HL-60 (cell line): ENCODE data around the gene SH3RF3.

Source experiments
- CTCF ChIP-seq: IDR thresholded peaks from one replicate; pipeline ENCODE4 v1.5.1; 2011; ENCODE audit warnings: low read length, control low read depth, inconsistent platforms; ENCODE audit not compliant: insufficient read depth
- POLR2AphosphoS5 ChIP-seq: IDR thresholded peaks from 2 replicates; pipeline ENCODE4 v1.6.1; 2012; ENCODE audit warnings: low read depth
- TF ChIP-seq, protein P1 (sequence below): IDR thresholded peaks from 2 replicates; pipeline ENCODE4 v1.6.1; 2012; ENCODE audit warnings: low read depth; ENCODE audit not compliant: insufficient replicate concordance

DNA sequence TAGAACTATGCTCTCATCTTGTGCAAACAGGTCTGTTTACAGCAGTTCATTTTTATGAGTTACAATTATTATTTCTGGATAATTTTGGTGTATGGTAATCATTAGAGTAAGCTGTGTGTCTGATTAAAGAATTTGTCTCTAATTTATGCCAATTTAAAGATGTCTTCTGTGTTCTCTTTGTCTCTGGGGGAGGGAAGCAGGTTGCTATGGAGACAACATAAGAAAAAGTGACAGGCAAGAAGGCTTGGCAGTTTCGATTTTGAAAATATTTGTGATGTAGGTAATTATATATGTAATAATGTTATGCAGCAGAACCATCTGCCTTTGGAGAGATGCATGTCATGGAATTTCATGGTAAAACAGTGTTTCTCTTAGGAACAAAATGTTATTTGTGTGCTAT lies 78.2 kb downstream of the SH3RF3 start:
- TF ChIP-seq CTCF (no peak), POLR2AphosphoS5 (no peak)
- TF ChIP-seq, protein P1, sequence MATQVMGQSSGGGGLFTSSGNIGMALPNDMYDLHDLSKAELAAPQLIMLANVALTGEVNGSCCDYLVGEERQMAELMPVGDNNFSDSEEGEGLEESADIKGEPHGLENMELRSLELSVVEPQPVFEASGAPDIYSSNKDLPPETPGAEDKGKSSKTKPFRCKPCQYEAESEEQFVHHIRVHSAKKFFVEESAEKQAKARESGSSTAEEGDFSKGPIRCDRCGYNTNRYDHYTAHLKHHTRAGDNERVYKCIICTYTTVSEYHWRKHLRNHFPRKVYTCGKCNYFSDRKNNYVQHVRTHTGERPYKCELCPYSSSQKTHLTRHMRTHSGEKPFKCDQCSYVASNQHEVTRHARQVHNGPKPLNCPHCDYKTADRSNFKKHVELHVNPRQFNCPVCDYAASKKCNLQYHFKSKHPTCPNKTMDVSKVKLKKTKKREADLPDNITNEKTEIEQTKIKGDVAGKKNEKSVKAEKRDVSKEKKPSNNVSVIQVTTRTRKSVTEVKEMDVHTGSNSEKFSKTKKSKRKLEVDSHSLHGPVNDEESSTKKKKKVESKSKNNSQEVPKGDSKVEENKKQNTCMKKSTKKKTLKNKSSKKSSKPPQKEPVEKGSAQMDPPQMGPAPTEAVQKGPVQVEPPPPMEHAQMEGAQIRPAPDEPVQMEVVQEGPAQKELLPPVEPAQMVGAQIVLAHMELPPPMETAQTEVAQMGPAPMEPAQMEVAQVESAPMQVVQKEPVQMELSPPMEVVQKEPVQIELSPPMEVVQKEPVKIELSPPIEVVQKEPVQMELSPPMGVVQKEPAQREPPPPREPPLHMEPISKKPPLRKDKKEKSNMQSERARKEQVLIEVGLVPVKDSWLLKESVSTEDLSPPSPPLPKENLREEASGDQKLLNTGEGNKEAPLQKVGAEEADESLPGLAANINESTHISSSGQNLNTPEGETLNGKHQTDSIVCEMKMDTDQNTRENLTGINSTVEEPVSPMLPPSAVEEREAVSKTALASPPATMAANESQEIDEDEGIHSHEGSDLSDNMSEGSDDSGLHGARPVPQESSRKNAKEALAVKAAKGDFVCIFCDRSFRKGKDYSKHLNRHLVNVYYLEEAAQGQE: no peak
